HepG2 (cell line): ENCODE data around the gene EXOC6B. TPM values are rescaled to one million over a fixed set of nuclear protein-coding genes. Genes with fewer than 3 reads are reported as not detected.

Experiments used
- ATAC-seq: fragments of 200-7000 bp; cut with Tn5 transposase; 3 replicates; pipeline ENCODE4 v1.9.1; 2020; ENCODE audit warnings: mild to moderate bottlenecking, moderate library complexity
- BruUV-seq: library from RNA; stranded (reverse); fragments of 400-500 nt; replicated peaks from 2 replicates; lab custom pipeline; 2021; lab: Mats Ljungman, UMichigan
- CTCF ChIA-PET: fragments of 300-600 bp; formaldehyde crosslinking; extraction: SDS; loops from one replicate; lab custom pipeline; 2021; ENCODE audit warnings: low total read pairs, inconsistent platforms, low intra/inter-chr PET ratio; lab: Yijun Ruan, JAX
- POLR2A ChIA-PET: fragments of 350-600 bp; sonication (Branson Sonifier 250); formaldehyde crosslinking; loops from one replicate; lab custom pipeline; 2020; ENCODE audit warnings: antibody characterized with exemption, inconsistent platforms; lab: Yijun Ruan, JAX
- DNase-seq: peaks from one replicate; pipeline ENCODE4 v3.0.0-alpha.2; 2015; ENCODE audit warnings: low spot score
- FAIRE-seq: peaks from 3 replicates; lab custom pipeline; 2011; peaks lifted over from hg19 to GRCh38; lab: Jason Lieb, UNC
- H2AFZ ChIP-seq: one replicate; pipeline ENCODE4 v1.6.1; 2011; ENCODE audit warnings: low read length, inconsistent platforms
- H3K27ac ChIP-seq: fragments of 300-600 bp; 3 replicates; pipeline ENCODE4 v1.8.0; 2011; ENCODE audit warnings: mixed run types, mild to moderate bottlenecking, mixed read lengths, low read length, inconsistent platforms; ENCODE audit not compliant: insufficient read depth; ENCODE audit errors: extremely low read length
- H3K27me3 ChIP-seq, 2 experiments: fragments of 200-600 bp in 1 of 2; 2 replicates in 1 of 2; 3 replicates in 1 of 2; pipeline versions ENCODE4 v1.6.0 to v1.8.0; 2011; ENCODE audit warnings: low read length in 2 of 2, mild to moderate bottlenecking in 2 of 2, moderate library complexity in 2 of 2, inconsistent platforms in 1 of 2; ENCODE audit not compliant: insufficient read depth in 2 of 2, control insufficient read depth in 1 of 2
- H3K36me3 ChIP-seq, 2 experiments: fragments of 200-600 bp in 1 of 2; replicated peaks in 1 of 2; 2 replicates in 1 of 2; 3 replicates in 1 of 2; pipeline versions ENCODE4 v1.5.1 to v1.8.0; 2011; ENCODE audit warnings: low read length in 2 of 2, inconsistent platforms in 1 of 2; ENCODE audit not compliant: insufficient read depth in 2 of 2, control insufficient read depth in 1 of 2
- H3K4me1 ChIP-seq: 2 replicates; pipeline ENCODE4 v1.5.1; 2012; ENCODE audit warnings: low read length, inconsistent platforms; ENCODE audit not compliant: insufficient read depth
- H3K4me2 ChIP-seq: 2 replicates; pipeline ENCODE4 v1.6.0; 2011; ENCODE audit warnings: low read depth, low read length, inconsistent platforms
- H3K4me3 ChIP-seq, 3 experiments: fragments of 200-600 bp in 1 of 3; sonication (generic), shearing (Covaris generic) in 1 of 3; replicated peaks in 1 of 3; 2 replicates each; pipeline ENCODE4 v1.5.1; 2011 to 2016; ENCODE audit warnings: low read length in 3 of 3, inconsistent platforms in 2 of 3, low read depth in 2 of 3, mild to moderate bottlenecking in 2 of 3, control low read depth in 1 of 3, mixed read lengths in 1 of 3; ENCODE audit not compliant: insufficient read depth in 1 of 3
- H3K79me2 ChIP-seq: one replicate; pipeline ENCODE4 v1.6.1; 2011; ENCODE audit warnings: low read length, inconsistent platforms; ENCODE audit not compliant: insufficient read depth
- H3K9ac ChIP-seq: 2 replicates; pipeline ENCODE4 v1.6.0; 2011; ENCODE audit warnings: mild to moderate bottlenecking, low read depth, low read length, inconsistent platforms; ENCODE audit not compliant: insufficient read depth
- H3K9me3 ChIP-seq: 2 replicates; pipeline ENCODE4 v1.5.1; 2012; ENCODE audit warnings: mild to moderate bottlenecking, low read length
- H4K20me1 ChIP-seq: 2 replicates; pipeline ENCODE4 v1.6.0; 2011; ENCODE audit warnings: inconsistent platforms, mild to moderate bottlenecking, low read length, moderate library complexity; ENCODE audit not compliant: insufficient read depth
- BCL6 ChIP-seq: IDR thresholded peaks from 2 replicates; pipeline ENCODE4 v1.6.1; 2016; ENCODE audit warnings: missing genetic modification reagents, missing compliant biosample characterization
- CEBPB ChIP-seq: IDR thresholded peaks from 2 replicates; pipeline ENCODE4 v1.6.1; 2011; ENCODE audit warnings: low read depth, low read length, improper control_type of control experiment, borderline replicate concordance
- CEBPG ChIP-seq: IDR thresholded peaks from 2 replicates; pipeline ENCODE4 v1.6.1; 2016
- HNF4A ChIP-seq: sonication (generic); formaldehyde crosslinking; IDR thresholded peaks from 2 replicates; pipeline ENCODE4 v1.4.0; 2020; ENCODE audit warnings: missing genetic modification reagents
- HNF4G ChIP-seq, 2 experiments: sonication (generic) in 1 of 2; formaldehyde crosslinking in 1 of 2; IDR thresholded peaks; 2 replicates each; pipeline versions ENCODE4 v1.4.0 to v1.6.1; 2011 to 2020; ENCODE audit warnings: borderline replicate concordance in 2 of 2, low read depth in 2 of 2, mild to moderate bottlenecking in 2 of 2, low read length in 1 of 2, missing genetic modification reagents in 1 of 2, moderate library complexity in 1 of 2
- IKZF4 ChIP-seq: sonication (generic); formaldehyde crosslinking; IDR thresholded peaks from 2 replicates; pipeline ENCODE4 v1.5.1; 2020; ENCODE audit warnings: borderline replicate concordance, mild to moderate bottlenecking, low read depth, missing genetic modification reagents; ENCODE audit errors: not compliant biosample characterization
- MAFK ChIP-seq, 2 experiments: IDR thresholded peaks in 1 of 2; conservative IDR thresholded peaks in 1 of 2; 2 replicates each; pipeline ENCODE4 v1.6.1; 2011; ENCODE audit warnings: improper control_type of control experiment in 2 of 2, low read length in 2 of 2
- THAP11 ChIP-seq: IDR thresholded peaks from 2 replicates; pipeline ENCODE4 v1.6.1; 2016; ENCODE audit warnings: missing biosample characterization, missing genetic modification reagents
- ZBTB38 ChIP-seq: sonication (generic); formaldehyde crosslinking; IDR thresholded peaks from 2 replicates; pipeline ENCODE4 v1.5.1; 2020; ENCODE audit warnings: mild to moderate bottlenecking, missing genetic modification reagents
- ZBTB42 ChIP-seq: sonication (generic); formaldehyde crosslinking; IDR thresholded peaks from 2 replicates; pipeline ENCODE4 v1.5.0; 2020; ENCODE audit warnings: mild to moderate bottlenecking, missing genetic modification reagents
- ZFP36L2 ChIP-seq: sonication (generic); formaldehyde crosslinking; IDR thresholded peaks from 2 replicates; pipeline ENCODE4 v1.4.0; 2020; ENCODE audit warnings: missing genetic modification reagents
- ZNF292 ChIP-seq: sonication (generic); formaldehyde crosslinking; IDR thresholded peaks from 2 replicates; pipeline ENCODE4 v1.8.1; 2022; ENCODE audit warnings: mild to moderate bottlenecking, low read depth, missing genetic modification reagents, borderline replicate concordance
- ZNF563 ChIP-seq: sonication (generic); formaldehyde crosslinking; IDR thresholded peaks from 2 replicates; pipeline ENCODE4 v1.8.0; 2022; ENCODE audit warnings: mild to moderate bottlenecking, moderate library complexity, missing genetic modification reagents
- WGBS: methylation state at CpG from one replicate; pipeline ENCODE4 v1.1.6; 2017; ENCODE audit warnings: low lambda C conversion rate; 5-methylcytosine and 5-hydroxymethylcytosine counted together
- in situ Hi-C: cut with HindIII; loops from 2 replicates; pipeline ENCODE4 v1.10.0; 2017; ENCODE audit warnings: low pct_unique_long_range_greater_than_20kb; ENCODE audit not compliant: extremely low pct_ligation_motif_present
- intact Hi-C: fragments of 100-400 bp; cut with micrococcal nuclease; formaldehyde crosslinking; loops from one replicate; pipeline ENCODE4 v1.10.0; 2022; ENCODE audit not compliant: unreplicated experiment
- polyA plus RNA-seq, 8 experiments: library from polyadenylated mRNA; depleted of rRNA in 3 of 8; stranded (reverse) in 7 of 8; unstranded in 1 of 8; fragments of >200 nt; fragmentation: Illumina TruSeq in 4 of 8; extraction: Trizol in 4 of 8; gene quantifications; 2 replicates each; pipeline versions ENCODE4 v1.2.1 to v1.2.3, GENCODE V29; 2011 to 2016; ENCODE audit warnings: low read depth in 4 of 8, missing spikeins in 1 of 8, mixed read lengths in 1 of 8; ENCODE audit not compliant: insufficient read depth in 1 of 8
- total RNA-seq, 5 experiments: library from RNA; depleted of rRNA; stranded (reverse); fragments of >200 nt; fragmentation: Illumina TruSeq; extraction: Trizol; gene quantifications; 2 replicates each; pipeline ENCODE4 v1.2.3, GENCODE V29; 2016; ENCODE audit warnings: low read depth in 1 of 5
- TF ChIP-seq, protein P1 (sequence below): sonication (generic); formaldehyde crosslinking; IDR thresholded peaks from 2 replicates; pipeline ENCODE4 v1.8.0; 2022; ENCODE audit warnings: missing genetic modification reagents, low read depth, mild to moderate bottlenecking, borderline replicate concordance
- TF ChIP-seq, protein P2 (sequence below): sonication (generic); formaldehyde crosslinking; IDR thresholded peaks from 2 replicates; pipeline ENCODE4 v1.8.0; 2022; ENCODE audit warnings: mild to moderate bottlenecking, missing genetic modification reagents, borderline replicate concordance

EXOC6B gene
- total and polyA plus RNA-seq, 2 of the 13 experiments (the other 11 are each of a cell fraction or from before 2014, with no cell fraction given): 9.1 to 15.9 TPM

DNA sequence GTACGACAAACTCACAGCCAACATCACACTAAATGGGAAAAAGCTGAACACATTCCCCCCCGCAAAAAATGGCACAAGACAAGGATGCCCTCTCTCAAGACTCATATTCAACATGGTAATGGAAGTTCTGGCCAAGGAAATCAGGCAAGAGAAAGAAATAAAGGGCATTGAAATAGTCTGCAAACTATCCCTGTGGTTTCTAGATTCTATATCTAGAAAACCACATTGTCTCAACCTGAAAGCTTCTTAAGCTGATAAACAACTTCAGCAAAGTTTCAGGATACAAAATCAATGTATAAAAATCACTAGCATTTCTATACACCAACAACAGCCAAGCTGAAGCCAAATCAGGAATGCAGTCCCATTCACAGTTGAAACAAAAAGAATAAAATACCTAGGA is 383.6 kb downstream of the EXOC6B start (continued):
- TF ChIP-seq IKZF4 (CRISPR knock-in tag) (no peak), ZNF563 (CRISPR knock-in tag) (no peak), ZBTB38 (CRISPR knock-in tag) (no peak)
- TF ChIP-seq, all 625 proteins: peak for 0

DNA sequence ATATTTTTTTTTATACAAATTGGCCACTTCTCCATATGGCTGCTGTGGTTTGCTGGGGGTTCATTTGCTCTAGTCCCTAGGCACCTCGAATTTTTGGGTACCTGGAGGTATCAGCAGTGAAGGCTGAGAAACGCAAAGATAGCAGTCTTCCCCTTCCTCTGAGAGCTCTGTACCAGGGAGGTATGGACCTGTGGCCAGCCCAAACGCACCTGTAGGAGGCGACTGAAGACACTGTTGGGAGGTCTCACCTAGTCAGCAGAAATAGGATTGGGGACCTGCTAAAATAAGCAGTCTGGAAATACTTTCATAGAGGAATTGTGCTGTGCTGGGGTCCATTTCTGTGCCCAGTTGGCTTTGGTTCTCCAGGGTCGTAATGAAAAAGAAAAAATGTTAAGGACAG is 385.9 kb downstream of the EXOC6B start:
- Histone ChIP-seq H3K36me3 (no peaks in the 10 kb centered on the region), H3K27me3 (no peaks in the 10 kb centered on the region), H3K9ac (no peak overlapping the region), H3K79me2 (no peaks in the 10 kb centered on the region), H3K4me2 (no peak overlapping the region)
- peak in 1 of 2 experiments; percentile 18; a peak in 1 of 4 replicates for TF ChIP-seq MAFK (conservative IDR thresholded peaks at IDR 0.05 in 1 of 2, IDR thresholded peaks at IDR 0.05 in 1 of 2; ENCODE audit: low read length in 2 of 2)
- TF ChIP-seq THAP11 (CRISPR knock-in tag): no peak
- TF ChIP-seq, all 625 proteins: peak for 1
- Histone ChIP-seq H3K27ac (no peak overlapping the region), H2AFZ (no peak overlapping the region), H3K4me1 (no peaks in the 10 kb centered on the region), H3K9me3 (peaks cover 5% of the 10 kb centered on the region; the same call in 1 of the 2 replicates), H4K20me1 (no peaks in the 10 kb centered on the region), H3K4me3 (no peak overlapping the region)
- 82% methylated on average over 5 of the region's 5 CpGs for WGBS
- POLR2A ChIA-PET: no interaction called here
- no TSS peak for BruUV-seq
- FAIRE-seq (no peak), ATAC-seq (no peak), DNase-seq (no peak)
- intact Hi-C loops: no loop called here
- in situ Hi-C loops: no loop called here
- CTCF ChIA-PET: no interaction called here

DNA sequence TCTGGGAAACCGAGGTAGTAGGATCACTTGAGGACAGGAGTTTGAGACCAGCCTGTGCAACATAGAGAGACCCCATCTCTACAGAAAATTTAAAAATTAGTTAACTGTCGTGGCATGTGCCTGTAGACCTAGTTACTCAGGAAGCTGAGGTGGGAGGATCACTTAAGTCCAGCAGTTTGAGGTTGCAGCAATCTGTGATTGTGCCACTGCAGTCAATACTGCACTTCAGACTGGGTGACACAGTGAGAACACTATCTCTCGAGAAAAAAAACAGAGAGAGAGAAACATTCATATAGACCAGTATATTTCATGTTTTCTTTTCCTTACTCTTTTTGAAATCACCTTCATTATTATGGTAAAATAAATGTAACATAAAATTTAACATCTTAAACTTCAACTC is 387.5 kb downstream of the EXOC6B start:
- no TSS peak for BruUV-seq
- ChIA-PET POLR2A (no interaction called here), CTCF (no interaction called here)
- WGBS: 60% methylated on average over 3 of the region's 3 CpGs
- no peaks in the 10 kb centered on the region for H3K27me3 ChIP-seq
- no peaks in the 10 kb centered on the region for H3K4me1 ChIP-seq
- ATAC-seq: peak; percentile 95
- no peak overlapping the region for H3K9ac ChIP-seq
- no peak overlapping the region for H2AFZ ChIP-seq
- no peaks in the 10 kb centered on the region for H4K20me1 ChIP-seq
- peak; percentile 76 for FAIRE-seq
- no peak overlapping the region for H3K4me2 ChIP-seq
- H3K27ac ChIP-seq: no peak overlapping the region
- no peaks in the 10 kb centered on the region; the same call in 1 of the 2 replicates for H3K9me3 ChIP-seq
- H3K79me2 ChIP-seq: no peaks in the 10 kb centered on the region
- intact Hi-C loops (no loop called here), in situ Hi-C loops (no loop called here)
- no peak overlapping the region for H3K4me3 ChIP-seq
- peak; percentile 35 for DNase-seq
- H3K36me3 ChIP-seq: no peaks in the 10 kb centered on the region
- peak; percentile 12; the same call in 1 of the 2 replicates for TF ChIP-seq BCL6 (CRISPR knock-in tag)
- TF ChIP-seq HNF4A (CRISPR knock-in tag): peak; percentile 74
- TF ChIP-seq, protein P1, sequence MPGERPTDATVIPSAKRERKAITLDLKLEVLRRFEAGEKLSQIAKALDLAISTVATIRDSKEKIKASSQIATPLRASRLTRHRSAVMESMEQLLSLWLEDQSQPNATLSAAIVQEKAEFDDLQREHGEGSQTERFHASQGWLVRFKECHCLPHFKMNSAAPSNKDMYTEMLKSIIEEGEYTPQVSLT (CRISPR knock-in tag): no peak
- peak; percentile 39; the same call in 1 of the 2 replicates for TF ChIP-seq CEBPG (CRISPR knock-in tag)
- TF ChIP-seq ZFP36L2 (CRISPR knock-in tag): no peak
- peak; percentile 50; the same call in 1 of the 2 replicates for TF ChIP-seq HNF4G (IDR thresholded peaks at IDR 0.05; ENCODE audit: borderline replicate concordance, low read depth, low read length)
- TF ChIP-seq HNF4G (CRISPR knock-in tag; IDR thresholded peaks at IDR 0.05; ENCODE audit: borderline replicate concordance, low read depth): no peak
- TF ChIP-seq CEBPB: peak; percentile 81
- no peak for TF ChIP-seq ZBTB42 (CRISPR knock-in tag)
- TF ChIP-seq, protein P2, sequence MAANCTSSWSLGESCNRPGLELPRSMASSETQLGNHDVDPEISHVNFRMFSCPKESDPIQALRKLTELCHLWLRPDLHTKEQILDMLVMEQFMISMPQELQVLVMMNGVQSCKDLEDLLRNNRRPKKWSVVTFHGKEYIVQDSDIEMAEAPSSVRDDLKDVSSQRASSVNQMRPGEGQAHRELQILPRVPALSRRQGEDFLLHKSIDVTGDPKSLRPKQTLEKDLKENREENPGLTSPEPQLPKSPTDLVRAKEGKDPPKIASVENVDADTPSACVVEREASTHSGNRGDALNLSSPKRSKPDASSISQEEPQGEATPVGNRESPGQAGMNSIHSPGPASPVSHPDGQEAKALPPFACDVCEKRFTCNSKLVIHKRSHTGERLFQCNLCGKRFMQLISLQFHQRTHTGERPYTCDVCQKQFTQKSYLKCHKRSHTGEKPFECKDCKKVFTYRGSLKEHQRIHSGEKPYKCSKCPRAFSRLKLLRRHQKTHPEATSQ: no peak
- peak; percentile 39; the same call in 1 of the 2 replicates for TF ChIP-seq ZNF292 (CRISPR knock-in tag)
